Activated effector memory CD4-positive, alpha-beta T cell treated with anti-CD3 and anti-CD28 coated beads, Interleukin-2, amount 50 U/mL, for 16 hours (primary cell): Measurements from ENCODE around the gene ROCK2.
"Not testable (repeated sequence)": the region's sequence is repeated elsewhere in the genome, so short reads cannot be mapped to it uniquely, and the experiment has no call there.

Source experiments
- DNase-seq: peaks from one replicate; pipeline ENCODE4 v3.0.0-alpha.2; 2020

ROCK2 gene

DNA sequence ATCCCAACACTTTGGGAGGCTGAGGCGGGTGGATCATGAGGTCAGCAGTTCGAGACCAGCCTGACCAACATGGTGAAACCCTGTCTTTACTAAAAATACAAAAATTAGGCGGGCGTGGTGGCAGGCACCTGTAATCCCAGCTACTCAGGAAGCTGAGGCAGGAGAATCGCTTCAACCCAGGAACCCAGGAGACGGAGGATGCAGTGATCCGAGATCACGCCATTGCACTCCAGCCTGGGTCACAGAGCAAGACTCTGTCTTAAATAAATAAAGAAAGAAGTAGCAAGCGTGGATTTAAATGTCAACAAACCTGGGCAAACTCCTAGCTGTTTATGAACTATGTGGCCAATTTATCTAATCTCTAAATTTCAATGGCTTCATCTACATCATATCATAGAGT lies 82.9 kb downstream of the ROCK2 start:
- not testable (repeated sequence) for DNase-seq

DNA sequence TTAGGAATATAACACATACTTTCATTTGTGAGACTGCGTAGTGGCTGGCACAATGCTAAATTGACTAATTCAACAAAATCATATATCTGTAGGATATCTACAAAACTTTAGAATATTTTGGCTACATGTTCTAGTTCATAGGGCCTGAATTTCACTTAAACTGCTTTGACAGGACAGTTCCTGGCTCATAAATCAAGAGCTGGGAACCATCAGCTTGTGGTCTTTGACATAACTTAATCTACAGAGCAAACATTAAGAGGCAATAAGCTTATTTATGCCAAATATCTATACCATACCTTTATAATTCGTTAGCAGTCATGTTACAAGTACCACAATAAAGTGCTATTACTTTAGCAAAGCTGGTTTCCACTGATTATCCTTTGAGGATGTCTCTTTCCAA lies 83.5 kb downstream of the ROCK2 start:
- no peak for DNase-seq

DNA sequence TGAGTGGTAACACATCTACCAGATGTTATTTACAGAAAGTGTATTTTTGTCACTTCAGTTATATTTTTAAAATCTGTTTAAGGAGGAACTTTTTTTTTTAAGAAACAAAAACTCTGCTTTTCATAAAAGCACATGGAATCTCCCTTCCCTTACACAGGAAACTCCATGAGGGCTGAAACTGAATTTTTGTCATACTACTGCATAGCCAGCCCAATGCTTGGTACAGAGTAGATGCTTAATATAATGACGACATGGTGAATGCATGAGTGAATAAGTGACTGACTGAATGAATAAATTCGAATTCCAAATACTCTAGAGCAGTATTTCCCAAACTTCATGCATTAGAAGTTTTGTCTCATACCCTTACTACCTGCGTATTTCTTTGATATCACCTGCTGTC lies 86.5 kb downstream of the ROCK2 start:
- no peak for DNase-seq

DNA sequence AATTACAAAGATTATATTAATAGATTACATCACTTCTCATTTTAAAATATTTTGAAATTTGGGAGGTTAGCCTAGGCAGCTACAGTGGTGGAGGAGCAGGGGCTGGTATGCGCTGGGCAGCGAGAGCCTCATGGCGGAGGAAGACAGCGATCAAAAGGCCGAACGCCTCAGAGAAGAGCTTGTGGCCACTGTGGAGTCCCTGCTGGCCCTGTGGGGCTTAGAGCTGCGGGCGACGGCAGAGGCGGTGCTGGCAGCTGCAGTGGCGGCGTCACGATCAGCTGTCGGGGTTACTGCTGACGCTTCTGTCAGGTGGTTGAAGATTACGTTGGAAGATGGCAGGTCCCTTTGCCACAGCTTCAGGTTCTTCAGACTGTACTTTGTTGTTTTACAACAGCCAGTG lies 87.4 kb downstream of the ROCK2 start:
- no peak for DNase-seq

DNA sequence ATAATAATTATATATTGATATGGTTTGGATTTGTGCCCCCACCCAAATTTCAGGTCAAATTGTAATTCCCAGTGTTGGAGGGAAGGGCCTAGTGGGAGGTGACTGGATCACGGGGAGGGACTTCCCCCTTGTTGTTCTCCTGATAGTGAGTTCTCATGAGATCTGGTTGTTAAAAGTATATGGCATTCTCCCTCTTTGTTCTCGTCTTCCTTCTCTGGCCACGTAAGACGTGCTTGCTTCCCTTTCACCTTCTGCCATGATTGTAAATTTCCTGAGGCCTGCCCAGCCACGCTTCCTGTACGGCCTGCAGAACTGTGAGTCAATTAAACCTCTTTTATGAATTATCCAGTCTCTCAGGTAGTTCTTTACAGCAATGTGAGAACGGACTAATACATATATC lies 88.3 kb downstream of the ROCK2 start:
- DNase-seq: no peak

DNA sequence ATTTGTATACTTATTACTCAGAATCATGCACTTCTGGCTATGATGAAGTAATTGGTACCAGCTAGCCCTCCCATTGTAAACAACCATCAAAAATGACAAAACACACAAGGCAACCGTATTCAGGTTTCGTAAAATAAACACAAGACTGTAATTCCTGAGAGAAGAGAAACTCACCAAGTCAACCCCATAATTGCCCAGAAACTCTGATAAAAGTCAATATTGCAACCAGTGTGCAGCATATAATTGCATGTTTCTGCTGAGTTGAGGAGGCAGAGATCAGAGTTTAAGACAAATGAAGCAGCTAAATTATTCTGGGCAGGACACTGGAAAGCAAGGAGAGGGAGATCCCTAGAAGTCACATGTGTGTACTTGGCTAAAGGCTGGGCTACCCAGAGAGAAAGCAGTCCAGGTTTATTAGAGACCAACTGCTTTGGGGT lies 90.3 kb downstream of the ROCK2 start:
- DNase-seq: no peak

DNA sequence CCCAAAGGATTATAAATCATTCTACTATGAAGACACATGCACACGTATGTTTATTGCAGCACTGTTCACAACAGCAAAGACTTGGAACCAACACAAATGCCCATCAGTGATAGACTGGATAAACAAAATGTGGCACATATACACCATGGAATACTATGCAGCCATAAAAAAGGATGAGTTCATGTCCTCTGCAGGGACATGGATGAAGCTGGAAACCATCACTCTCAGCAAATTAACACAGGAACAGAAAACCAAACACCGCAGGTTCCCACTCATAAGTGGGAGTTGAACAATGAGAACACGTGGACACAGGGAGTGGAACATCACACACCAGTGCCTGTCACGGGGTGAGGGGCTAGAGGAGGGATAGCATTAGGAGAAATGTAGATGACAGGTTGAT lies 92.0 kb downstream of the ROCK2 start:
- DNase-seq: not testable (repeated sequence)

DNA sequence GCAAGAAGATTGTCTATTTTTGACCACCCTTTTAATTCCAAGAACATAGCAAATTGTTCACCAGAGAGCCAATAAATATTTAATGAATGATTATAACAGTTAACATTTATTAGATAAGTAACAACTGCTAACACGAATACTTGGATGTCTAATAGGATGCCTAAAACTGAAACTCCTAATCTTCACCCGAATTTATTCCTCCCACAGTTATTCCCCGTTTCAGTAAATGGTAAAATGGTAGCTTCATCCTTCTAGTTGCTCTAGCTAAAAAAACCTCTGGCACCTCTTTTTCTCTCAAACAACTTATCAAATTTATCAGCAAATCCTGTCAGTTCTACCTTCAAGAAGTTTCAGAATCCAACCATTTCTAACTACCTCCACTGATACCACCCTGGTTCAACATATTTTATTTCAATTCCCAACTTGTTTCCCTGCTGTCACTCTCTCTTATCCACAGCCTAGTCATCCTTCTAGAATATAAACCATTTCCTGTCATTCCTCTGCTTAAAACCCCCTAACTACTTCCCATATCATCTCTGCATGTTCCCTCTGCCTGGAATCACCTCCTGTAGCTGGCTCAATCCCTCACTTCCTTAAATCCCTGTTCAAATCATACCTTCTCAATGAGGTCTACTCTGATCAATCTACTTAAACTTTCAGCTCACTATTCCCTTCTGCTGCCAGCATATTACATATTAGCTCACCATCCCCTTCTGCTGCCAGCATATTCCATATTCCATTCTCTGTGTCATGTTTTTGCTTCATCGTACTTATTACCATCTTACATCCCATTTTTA lies 93.8 kb downstream of the ROCK2 start:
- no peak for DNase-seq

DNA sequence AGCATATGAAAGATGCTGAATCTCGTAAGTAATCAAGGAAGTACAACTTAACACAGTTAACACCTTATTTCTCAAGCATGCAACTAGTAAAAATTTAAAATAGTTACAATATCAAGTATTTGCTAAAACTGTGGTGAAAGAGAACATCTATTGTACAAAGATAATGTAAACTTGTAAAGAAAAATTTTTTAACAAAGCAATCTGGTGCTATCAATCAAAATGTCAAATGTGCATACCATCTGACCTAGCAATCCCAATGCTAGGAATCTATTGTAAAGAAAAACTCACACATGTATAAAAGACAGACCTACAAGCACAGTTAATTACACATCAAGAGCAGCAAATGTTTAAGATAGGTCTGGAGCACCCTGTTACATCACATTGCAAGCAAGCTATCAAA lies 99.1 kb downstream of the ROCK2 start:
- DNase-seq: no peak

DNA sequence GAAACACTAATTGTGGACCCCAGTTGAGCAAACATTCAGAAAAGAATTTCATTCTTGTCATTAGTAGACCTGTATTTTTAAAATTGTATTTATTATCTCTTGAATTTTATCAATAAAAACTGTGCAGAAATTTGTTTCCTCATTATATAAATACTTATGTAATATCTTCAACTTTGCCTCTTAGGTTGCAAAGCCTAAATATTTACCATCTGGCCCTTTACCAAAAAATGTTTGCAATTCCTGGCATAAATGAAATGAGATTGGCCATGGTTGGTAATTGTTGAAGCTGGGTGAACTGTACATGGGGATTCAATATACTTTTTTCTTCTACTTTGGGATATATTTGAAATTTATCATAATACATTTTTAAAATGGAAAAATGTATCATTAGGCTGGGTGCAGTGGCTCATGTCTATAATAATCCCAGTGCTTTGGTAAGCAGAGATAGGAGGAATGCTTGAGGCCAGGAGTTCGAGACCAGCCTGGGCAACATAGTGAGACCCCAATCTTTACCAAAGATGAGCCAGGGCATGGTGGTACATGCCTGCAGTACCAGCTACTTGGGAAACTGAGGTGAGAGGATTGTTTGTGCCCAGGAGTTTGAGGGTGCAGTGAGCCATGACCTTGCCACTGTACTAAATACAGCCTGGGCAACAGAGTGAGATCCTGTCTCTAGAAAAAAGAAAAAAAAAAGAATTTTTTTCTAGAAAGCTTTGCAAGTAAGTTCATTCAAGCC lies 100.2 kb downstream of the ROCK2 start:
- DNase-seq: no peak

DNA sequence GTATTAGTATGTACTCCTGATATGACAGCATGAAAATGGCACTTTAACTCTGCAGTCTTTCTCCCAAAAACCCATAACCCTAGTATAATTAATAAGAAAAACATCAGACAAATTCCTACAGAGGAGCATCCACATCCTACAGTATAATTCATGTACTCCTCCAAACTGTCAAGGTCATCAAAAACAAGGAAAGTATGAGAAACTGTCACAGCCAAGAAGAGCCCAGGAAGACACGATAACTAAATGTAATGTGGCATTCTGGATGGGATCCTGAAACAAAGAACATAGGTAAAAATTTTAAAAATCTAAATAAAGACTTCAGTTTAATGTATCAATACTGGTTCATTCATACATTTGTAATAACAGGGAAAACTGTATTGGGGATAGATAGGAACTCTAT lies 100.9 kb downstream of the ROCK2 start:
- DNase-seq: no peak

DNA sequence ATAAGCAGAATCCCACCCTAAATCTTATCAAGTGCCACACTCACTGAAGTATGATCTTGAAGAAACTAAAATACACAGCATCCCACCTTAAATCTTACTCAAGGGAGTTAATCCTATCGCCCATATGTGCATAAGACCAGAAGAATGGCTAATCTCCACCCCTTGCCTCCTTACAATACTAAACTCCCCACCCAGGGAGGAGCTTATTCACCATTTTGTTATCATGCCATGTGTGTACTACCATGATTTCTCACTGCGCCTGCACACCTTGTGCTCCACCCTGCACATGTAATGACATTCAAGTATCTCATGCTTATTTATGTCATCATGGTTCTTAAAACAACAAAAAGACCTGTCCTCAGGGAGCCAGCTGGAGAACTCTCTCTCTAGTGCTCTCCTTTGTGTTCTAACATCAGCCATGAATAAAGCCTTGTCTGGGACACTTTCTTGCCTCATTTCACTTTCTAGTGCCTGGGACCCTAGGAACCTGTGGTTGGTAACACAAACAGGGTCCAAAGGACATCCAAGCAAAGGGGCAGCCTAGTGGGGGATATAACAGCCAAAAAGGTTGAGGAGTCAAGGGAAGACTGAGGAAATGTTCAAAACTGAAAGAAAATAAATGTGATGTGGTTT lies 101.8 kb downstream of the ROCK2 start:
- no peak for DNase-seq

DNA sequence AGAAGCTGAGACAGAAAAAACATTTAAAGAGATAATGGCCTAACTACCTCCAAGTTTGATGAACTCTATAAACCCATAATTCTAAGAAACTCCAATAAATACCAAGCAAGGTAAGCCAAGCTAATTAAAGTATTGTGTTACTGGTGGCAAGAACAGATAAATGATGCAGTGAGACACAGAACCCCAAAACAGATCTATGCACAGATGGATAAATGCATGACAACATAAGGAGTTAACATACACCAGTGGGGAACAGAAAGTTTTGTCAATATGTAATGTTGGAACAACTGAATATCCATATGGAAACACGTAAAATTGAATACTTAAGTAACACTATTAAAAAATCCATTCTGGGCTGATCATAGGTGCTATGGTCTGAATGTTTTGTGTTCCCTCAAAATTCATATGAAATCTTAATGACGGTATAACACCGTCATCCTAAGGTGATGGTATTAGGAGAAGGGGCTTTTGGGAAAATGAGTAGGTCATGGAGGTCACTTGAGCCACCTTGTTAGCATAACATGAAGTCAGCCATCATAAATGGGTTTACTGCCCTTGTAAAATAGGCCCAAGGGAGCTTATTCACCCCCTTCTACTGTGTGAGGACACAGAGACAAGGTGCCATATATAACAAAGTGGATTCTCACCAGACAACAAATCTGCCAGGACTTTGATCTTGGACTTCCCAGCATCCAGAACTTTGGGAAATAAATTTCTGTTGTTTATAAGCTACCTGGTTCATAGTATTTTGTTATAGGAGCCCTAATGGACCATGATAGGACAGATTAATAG lies 102.8 kb downstream of the ROCK2 start:
- DNase-seq: no peak

DNA sequence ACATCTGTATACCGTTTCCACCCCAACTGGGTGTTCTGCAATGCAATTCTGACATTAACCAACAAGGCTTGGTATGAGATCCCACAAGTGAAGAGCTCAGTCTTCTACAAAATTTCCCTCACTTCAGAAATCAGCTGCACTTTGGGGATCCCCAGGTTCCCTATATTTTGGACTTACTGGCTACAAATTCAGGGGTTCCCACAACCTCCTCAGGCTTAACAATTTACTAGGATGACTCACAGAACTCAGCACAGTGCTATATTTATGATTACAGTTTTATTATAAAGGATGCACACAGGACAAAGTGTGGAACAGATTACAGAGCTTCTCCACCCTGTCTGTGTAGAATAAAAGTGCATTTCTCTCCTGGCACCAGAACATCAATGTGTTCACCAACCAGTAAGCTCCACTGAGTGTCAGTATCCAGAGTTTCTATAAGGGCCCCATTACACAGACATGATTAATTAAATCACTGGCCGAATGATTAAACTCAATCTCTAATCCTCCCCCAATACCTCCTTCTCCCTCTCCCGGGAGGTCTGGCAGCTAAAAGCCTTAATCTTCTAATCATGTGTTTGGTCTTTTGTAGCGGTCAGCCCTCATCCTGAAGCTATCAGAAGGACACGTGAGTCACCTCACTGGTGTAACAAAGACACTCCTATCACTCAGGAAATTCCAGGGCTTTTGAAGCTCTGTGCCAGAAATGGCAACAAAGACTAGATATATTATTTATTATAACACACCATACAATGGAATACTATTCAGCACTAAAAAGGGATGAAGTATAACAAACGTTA lies 104.6 kb downstream of the ROCK2 start:
- no peak for DNase-seq

DNA sequence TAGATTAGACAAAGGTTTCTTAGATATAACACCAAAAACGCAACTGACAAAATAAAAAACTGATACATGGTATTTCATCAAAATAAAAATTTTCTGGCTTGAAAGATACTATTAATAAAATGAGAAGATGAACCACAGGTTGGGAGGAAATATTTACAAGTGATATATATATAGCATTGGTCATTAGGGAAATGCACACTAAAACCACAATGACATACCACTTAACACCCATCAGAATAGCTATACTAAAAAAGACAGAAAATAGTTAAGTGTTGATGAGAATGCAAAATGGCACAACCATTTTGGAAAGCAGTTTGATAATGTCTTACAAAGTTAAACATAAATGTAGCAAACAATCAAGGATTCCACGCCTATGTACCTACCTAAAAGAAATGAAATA lies 105.3 kb downstream of the ROCK2 start:
- DNase-seq: no peak

DNA sequence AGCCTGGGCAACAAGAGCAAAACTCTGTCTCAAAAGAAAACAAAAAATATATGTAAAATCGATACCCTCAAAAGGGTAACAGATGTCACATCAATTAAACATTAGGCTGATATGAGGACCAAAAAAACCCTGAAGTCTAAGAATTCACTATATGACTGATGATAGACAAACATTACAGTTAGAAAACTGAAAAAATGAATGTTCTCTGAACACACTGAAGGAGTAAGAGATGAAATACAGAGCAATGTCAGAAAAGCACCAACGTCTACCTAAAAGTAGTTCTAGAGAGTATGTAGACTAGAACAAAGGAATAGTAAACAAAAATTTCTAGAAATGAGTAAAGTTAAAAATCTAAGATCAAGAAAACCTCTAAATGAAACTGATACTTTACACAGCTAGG lies 107.3 kb downstream of the ROCK2 start:
- no peak for DNase-seq

DNA sequence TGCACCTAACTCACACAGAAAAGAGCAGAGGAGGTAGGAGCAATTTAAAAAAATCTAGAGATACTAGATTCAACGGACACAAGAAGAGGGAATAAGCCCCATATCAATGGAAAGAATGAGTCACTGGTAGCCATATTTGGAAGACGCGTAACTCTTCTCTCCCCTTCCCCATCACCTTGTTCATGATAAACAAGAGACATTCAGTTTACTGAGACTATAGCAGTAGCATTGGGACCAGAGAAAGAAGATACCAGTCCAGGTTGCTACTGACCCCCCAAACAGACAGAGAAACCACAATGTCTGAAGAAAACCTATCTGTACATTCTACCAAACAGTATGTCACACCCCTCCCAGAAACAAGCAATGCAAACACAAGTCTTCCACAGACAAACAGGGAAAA lies 108.1 kb downstream of the ROCK2 start:
- no peak for DNase-seq

DNA sequence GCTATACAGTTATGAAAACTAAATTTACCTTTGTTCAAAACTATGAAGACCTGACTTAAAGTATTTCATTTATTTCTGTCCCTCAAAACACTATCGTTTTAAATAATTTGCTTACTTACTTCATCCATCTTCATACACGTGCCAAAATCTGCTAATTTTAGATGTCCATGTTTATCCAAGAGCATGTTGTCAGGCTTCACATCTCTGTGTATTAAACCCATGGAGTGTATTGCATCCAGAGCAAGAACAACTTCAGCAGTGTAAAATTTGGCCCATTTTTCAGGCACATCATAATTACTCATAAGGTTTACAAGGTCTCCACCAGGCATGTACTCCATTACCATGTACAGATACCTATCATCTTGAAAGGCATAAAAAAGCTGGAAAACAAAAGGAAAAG lies 108.9 kb downstream of the ROCK2 start:
- DNase-seq: no peak

DNA sequence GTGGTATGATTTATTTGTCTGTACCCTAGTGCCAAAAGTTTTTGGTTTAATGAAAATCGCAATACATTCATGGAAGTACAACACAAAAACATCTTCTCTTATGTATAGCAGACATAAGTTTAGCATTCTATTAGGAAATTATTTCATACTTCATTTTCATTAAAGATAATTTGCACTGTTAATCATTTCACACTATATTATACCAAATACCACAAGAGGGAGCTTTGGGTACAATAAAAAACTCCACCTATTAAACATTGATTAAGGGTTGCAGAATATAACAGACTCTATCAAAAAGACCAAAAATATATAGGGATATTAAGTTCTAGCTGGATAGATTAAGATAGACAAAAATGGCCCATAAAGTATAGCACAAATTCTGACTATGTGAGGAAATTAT lies 110.1 kb downstream of the ROCK2 start:
- DNase-seq: no peak

DNA sequence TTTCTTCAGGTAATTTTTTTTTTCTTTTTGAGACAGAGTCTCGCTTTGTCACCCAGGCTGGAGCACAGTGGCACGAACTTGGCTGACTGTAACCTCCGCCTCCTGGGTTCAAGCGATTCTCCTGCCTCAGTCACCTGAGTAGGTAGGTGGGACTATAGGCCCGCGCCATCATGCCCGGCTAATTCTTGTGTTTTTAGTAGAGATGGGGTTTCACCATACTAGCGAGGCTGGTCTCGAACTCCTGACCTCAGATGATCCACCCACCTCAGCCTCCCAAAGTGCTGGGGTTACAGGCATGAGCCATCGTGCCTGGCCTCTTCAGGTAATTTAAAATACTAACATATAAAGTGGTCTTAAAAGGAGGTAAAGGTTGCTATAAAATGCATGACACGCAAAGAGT lies 113.2 kb downstream of the ROCK2 start:
- not testable (repeated sequence) for DNase-seq

DNA sequence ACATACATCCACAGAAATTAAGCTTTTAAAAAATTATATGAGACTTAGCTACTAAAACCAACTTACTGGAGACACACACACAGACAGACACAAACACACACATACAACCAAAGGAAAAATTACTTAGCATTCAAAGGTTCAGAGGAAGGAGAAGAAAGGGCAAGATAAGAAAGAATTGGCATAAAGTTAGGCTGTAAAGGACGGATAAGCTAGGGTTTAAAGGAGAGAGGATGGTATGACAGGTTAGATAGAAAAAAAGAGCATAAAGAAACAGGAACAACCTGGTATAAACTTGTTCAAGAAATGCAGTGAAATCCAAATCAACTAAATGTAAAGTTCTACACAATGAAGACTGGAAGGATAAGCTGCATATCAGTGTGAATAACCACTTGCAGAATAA lies 115.7 kb downstream of the ROCK2 start:
- no peak for DNase-seq

DNA sequence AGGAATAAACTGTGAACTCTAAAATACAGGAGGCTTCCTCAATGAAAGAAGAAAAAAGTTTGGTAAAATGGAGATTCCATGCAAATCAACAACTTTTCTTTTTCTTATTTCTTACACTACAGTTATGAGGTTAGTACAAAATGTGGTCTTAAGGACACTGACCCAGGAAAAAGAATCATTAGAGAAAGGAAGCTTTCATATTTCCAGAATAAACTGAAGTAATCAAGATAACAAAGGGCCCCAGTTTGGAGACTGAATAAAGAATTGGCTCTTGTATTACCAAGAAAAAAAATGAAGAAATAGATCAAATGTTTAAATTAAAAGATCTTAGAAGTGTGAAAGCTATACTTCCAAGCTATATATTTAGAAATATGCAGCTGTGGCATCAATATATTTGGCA lies 116.8 kb downstream of the ROCK2 start:
- no peak for DNase-seq
